ENCODE results near the gene FSIP1.

DNA sequence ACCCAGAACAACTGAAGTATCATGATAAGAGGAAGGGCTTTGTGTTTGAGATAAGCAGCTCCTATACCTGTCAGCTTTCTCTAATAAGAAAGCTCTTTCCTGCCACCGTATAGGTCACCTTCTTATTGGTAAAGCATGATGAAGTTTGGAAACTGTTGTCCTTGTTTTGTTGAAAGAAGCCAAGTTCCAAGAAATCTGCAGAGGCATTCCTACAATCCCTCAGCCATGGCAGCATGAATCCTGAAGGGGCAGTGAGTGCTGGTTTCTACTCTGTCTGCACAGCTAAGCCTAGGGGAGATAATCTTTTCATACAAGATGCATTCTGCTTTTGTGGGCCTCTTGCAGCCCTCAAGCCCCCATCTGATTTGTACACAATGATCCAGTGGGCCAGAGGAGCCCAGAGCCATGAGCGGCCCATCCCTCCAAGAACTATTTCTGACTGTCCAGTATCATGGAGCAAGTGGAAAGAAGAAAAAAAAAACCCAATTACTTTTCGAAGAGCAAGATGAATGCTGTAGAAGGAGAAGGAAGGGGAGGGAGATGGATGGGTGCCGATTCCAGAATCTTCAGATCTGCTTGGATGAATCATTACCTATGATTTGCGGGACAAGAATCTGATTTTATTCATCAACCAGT is 203.7 kb downstream of the FSIP1 start:
- no peak for TF ChIP-seq POLR2A (IDR thresholded peaks at IDR 0.05; ENCODE audit: low read depth, low read length)
- no peak for TF ChIP-seq POLR2AphosphoS5 (IDR thresholded peaks at IDR 0.05; ENCODE audit: low read depth, low read length)
- no peak for TF ChIP-seq TAF1 (IDR thresholded peaks at IDR 0.05; ENCODE audit: low read depth, low read length)
- TF ChIP-seq SPI1 (IDR thresholded peaks at IDR 0.05; ENCODE audit: low read depth, low read length) = no peak
